ENCODE results near the gene MED13L.

DNA sequence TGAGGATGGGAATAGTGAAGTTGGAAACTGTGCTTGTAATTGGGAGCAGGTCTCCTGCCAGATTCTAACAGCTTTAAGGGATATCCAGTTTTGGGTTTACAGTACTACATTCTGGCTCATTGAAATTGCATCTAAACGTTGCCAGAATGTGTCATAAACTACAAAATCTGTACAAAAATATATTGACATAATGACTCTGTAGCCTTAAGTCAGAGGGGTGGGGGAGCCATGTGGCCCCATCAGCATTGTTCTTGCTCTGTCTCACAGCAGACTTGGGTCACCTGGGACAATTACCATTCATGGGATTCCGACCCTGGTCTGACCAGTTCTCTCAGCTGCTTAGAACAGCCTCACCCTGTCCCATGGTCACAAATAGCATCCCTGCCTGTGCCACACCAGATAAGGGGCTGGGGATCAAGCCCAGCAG lies 43.3 kb upstream of the MED13L start:
- no peak for TF ChIP-seq RFX5 (IDR thresholded peaks at IDR 0.05; ENCODE audit: low read depth, low read length)
- TF ChIP-seq, protein P1, sequence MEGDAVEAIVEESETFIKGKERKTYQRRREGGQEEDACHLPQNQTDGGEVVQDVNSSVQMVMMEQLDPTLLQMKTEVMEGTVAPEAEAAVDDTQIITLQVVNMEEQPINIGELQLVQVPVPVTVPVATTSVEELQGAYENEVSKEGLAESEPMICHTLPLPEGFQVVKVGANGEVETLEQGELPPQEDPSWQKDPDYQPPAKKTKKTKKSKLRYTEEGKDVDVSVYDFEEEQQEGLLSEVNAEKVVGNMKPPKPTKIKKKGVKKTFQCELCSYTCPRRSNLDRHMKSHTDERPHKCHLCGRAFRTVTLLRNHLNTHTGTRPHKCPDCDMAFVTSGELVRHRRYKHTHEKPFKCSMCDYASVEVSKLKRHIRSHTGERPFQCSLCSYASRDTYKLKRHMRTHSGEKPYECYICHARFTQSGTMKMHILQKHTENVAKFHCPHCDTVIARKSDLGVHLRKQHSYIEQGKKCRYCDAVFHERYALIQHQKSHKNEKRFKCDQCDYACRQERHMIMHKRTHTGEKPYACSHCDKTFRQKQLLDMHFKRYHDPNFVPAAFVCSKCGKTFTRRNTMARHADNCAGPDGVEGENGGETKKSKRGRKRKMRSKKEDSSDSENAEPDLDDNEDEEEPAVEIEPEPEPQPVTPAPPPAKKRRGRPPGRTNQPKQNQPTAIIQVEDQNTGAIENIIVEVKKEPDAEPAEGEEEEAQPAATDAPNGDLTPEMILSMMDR (conservative IDR thresholded peaks at IDR 0.05; ENCODE audit: low read depth, low read length): no peak
- TF ChIP-seq POLR2A (IDR thresholded peaks at IDR 0.05; ENCODE audit: low read depth, low read length): no peak
